Neural cell (in vitro differentiated cells): ENCODE results near the gene SLC26A4. TPM values are rescaled to one million over a fixed set of nuclear protein-coding genes. Genes with fewer than 3 reads are reported as not detected.

Source experiments
- H2AFZ ChIP-seq: fragments of 200-600, 300-800 bp; sonication (generic), shearing (Covaris generic); 2 replicates; pipeline ENCODE4 v1.6.0; 2014; ENCODE audit warnings: low read depth, mild to moderate bottlenecking, antibody characterized with exemption, low read length, moderate library complexity
- H3F3A ChIP-seq: fragments of 200-600 bp; shearing (Covaris generic); 2 replicates; pipeline ENCODE4 v1.6.1; 2016; ENCODE audit warnings: mild to moderate bottlenecking, moderate library complexity, mixed read lengths, antibody characterized with exemption, low read length; ENCODE audit not compliant: insufficient read depth, poor library complexity, severe bottlenecking
- H3K27ac ChIP-seq: fragments of 200-600, 300-800 bp; sonication (generic), shearing (Covaris generic); 2 replicates; pipeline ENCODE4 v1.5.1; 2014; ENCODE audit warnings: mild to moderate bottlenecking, low read length, moderate library complexity
- H3K27me3 ChIP-seq: fragments of 300-800, 200-600 bp; sonication (generic), shearing (Covaris generic); 2 replicates; pipeline ENCODE4 v1.6.0; 2014; ENCODE audit warnings: mild to moderate bottlenecking, low read depth, low read length, moderate library complexity; ENCODE audit not compliant: insufficient read depth
- H3K36me3 ChIP-seq: fragments of 300-800, 200-600 bp; sonication (generic), shearing (Covaris generic); 2 replicates; pipeline ENCODE4 v1.5.1; 2014; ENCODE audit warnings: mild to moderate bottlenecking, antibody characterized with exemption, low read length, moderate library complexity; ENCODE audit not compliant: insufficient read depth
- H3K4me2 ChIP-seq: fragments of 300-800, 200-600 bp; sonication (generic), shearing (Covaris generic); 2 replicates; pipeline ENCODE4 v1.6.0; 2014; ENCODE audit warnings: mild to moderate bottlenecking, low read length
- H3K4me3 ChIP-seq: fragments of 300-800, 200-600 bp; sonication (generic), shearing (Covaris generic); 2 replicates; pipeline ENCODE4 v1.5.1; 2014; ENCODE audit warnings: mild to moderate bottlenecking, low read length, moderate library complexity
- H3K79me2 ChIP-seq: fragments of 200-600 bp; shearing (Covaris generic); replicated peaks from 2 replicates; pipeline ENCODE4 v1.6.0; 2014; ENCODE audit warnings: mild to moderate bottlenecking, low read length, moderate library complexity; ENCODE audit not compliant: insufficient read depth
- H3K9ac ChIP-seq: fragments of 300-800, 200-600 bp; sonication (generic), shearing (Covaris generic); 2 replicates; pipeline ENCODE4 v1.6.1; 2016; ENCODE audit warnings: mild to moderate bottlenecking, low read length, mixed read lengths
- H3K9me2 ChIP-seq: fragments of 200-600 bp; shearing (Covaris generic); 2 replicates; pipeline ENCODE4 v1.6.1; 2016; ENCODE audit warnings: mild to moderate bottlenecking, low read length, mixed read lengths; ENCODE audit not compliant: insufficient read depth
- H3K9me3 ChIP-seq: fragments of 200-600, 300-800 bp; sonication (generic), shearing (Covaris generic); 2 replicates; pipeline ENCODE4 v1.6.1; 2016; ENCODE audit warnings: mild to moderate bottlenecking, mixed run types, low read length, moderate library complexity, mixed read lengths
- H4K20me1 ChIP-seq: fragments of 200-600 bp; shearing (Covaris generic); 2 replicates; pipeline ENCODE4 v1.6.1; 2016; ENCODE audit warnings: mild to moderate bottlenecking, mixed run types; ENCODE audit not compliant: insufficient read depth
- EP300 ChIP-seq: fragments of 450-650 bp; conservative IDR thresholded peaks from 2 replicates; pipeline ENCODE4 v1.6.1; 2014; ENCODE audit warnings: antibody characterized with exemption, mild to moderate bottlenecking, moderate library complexity; ENCODE audit not compliant: poor library complexity, severe bottlenecking
- EZH2 ChIP-seq: fragments of 200-600, 300-800 bp; shearing (Covaris generic), sonication (generic); IDR thresholded peaks from 2 replicates; pipeline ENCODE4 v1.6.1; 2014; ENCODE audit warnings: antibody characterized with exemption, low read length, borderline replicate concordance, mild to moderate bottlenecking; ENCODE audit not compliant: insufficient read depth, poor library complexity, severe bottlenecking
- MXI1 ChIP-seq: fragments of 450-650 bp; conservative IDR thresholded peaks from 2 replicates; pipeline ENCODE4 v1.6.1; 2014; ENCODE audit warnings: antibody characterized with exemption, mild to moderate bottlenecking; ENCODE audit not compliant: poor library complexity, severe bottlenecking
- POLR2AphosphoS5 ChIP-seq: IDR thresholded peaks from 2 replicates; pipeline ENCODE4 v1.6.1; 2012
- RAD21 ChIP-seq: fragments of 450-650 bp; conservative IDR thresholded peaks from 2 replicates; pipeline ENCODE4 v1.6.1; 2014; ENCODE audit warnings: antibody characterized with exemption, mild to moderate bottlenecking, moderate library complexity
- SMC3 ChIP-seq: fragments of 450-650 bp; conservative IDR thresholded peaks from 2 replicates; pipeline ENCODE4 v1.6.1; 2014; ENCODE audit warnings: antibody characterized with exemption, mild to moderate bottlenecking, moderate library complexity; ENCODE audit not compliant: poor library complexity
- TAF1 ChIP-seq: IDR thresholded peaks from 2 replicates; pipeline ENCODE4 v1.6.1; 2012; ENCODE audit warnings: low read depth
- polyA plus RNA-seq: library from polyadenylated mRNA; depleted of rRNA; stranded (reverse); fragments of >200 nt; gene quantifications from 2 replicates; pipeline ENCODE4 v1.2.3, GENCODE V29; 2014
- TF ChIP-seq, protein P1 (sequence below): fragments of 450-650 bp; IDR thresholded peaks from 2 replicates; pipeline ENCODE4 v1.5.1; 2014; ENCODE audit warnings: antibody characterized with exemption, mild to moderate bottlenecking, moderate library complexity; ENCODE audit not compliant: poor library complexity, severe bottlenecking
- TF ChIP-seq, protein P2 (sequence below): IDR thresholded peaks from 2 replicates; pipeline ENCODE4 v1.6.1; 2012; ENCODE audit warnings: borderline replicate concordance

The SLC26A4 gene
- polyA plus RNA-seq, 1 donor from 2014 or later: not detected

DNA sequence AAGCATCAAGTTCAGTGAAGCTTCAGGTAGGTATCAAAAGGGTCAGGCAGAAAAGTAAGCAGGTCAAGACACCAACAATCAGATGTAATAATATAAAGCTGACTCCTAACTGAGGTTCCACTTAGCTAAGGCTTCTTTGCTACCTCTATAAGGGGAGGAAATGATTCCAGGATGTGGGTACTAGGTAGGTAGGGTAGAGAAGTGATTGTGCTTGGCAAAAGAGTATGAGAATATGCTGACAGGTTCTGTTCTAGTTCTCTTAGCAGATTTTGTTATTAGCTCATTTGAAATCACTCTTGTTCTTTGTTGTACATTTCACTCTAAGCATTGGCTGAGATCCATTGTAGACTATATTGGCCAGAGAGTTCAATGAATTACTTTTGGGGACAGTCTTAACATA is 42.6 kb downstream of the SLC26A4 start:
- Histone ChIP-seq H3K79me2 (no peaks in the 10 kb centered on the region), H3K9ac (no peak overlapping the region), H3K36me3 (no peaks in the 10 kb centered on the region), H3K9me2 (no peaks in the 10 kb centered on the region), H3F3A (no peaks in the 10 kb centered on the region), H2AFZ (no peak overlapping the region), H3K4me2 (no peak overlapping the region), H3K27me3 (no peaks in the 10 kb centered on the region), H3K27ac (no peak overlapping the region), H3K9me3 (no peaks in the 10 kb centered on the region), H4K20me1 (no peaks in the 10 kb centered on the region), H3K4me3 (no peak overlapping the region)
- TF ChIP-seq, protein P1, sequence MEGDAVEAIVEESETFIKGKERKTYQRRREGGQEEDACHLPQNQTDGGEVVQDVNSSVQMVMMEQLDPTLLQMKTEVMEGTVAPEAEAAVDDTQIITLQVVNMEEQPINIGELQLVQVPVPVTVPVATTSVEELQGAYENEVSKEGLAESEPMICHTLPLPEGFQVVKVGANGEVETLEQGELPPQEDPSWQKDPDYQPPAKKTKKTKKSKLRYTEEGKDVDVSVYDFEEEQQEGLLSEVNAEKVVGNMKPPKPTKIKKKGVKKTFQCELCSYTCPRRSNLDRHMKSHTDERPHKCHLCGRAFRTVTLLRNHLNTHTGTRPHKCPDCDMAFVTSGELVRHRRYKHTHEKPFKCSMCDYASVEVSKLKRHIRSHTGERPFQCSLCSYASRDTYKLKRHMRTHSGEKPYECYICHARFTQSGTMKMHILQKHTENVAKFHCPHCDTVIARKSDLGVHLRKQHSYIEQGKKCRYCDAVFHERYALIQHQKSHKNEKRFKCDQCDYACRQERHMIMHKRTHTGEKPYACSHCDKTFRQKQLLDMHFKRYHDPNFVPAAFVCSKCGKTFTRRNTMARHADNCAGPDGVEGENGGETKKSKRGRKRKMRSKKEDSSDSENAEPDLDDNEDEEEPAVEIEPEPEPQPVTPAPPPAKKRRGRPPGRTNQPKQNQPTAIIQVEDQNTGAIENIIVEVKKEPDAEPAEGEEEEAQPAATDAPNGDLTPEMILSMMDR: no peak
- TF ChIP-seq EP300: no peak

DNA sequence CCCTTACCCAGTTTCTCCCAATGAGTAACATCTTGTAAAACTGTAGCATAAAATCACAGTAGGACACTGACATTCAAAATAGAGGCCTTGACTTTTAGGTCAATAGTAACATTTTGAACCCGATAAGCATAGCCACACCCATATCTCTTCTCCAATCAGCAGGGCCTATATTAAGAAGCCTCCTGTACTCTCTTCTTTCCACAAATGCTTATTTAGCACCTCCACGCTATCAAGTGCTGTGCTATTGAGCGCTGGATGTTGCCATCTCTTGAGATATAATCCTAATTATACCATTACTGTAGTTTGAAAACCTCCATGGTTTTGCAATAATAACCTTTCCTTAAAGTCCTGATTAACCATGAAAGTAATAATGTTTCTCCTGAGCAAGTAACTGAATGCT is 43.2 kb downstream of the SLC26A4 start:
- no peaks in the 10 kb centered on the region for H4K20me1 ChIP-seq
- no peaks in the 10 kb centered on the region for H3F3A ChIP-seq
- no peaks in the 10 kb centered on the region for H3K79me2 ChIP-seq
- H3K27ac ChIP-seq: no peak overlapping the region
- H3K36me3 ChIP-seq: no peaks in the 10 kb centered on the region
- H3K9ac ChIP-seq: no peak overlapping the region
- no peaks in the 10 kb centered on the region for H3K27me3 ChIP-seq
- TF ChIP-seq POLR2AphosphoS5: no peak
- TF ChIP-seq SMC3: no peak
- TF ChIP-seq TAF1: no peak
- no peak for TF ChIP-seq EP300
- no peak for TF ChIP-seq EZH2
- TF ChIP-seq, protein P2, sequence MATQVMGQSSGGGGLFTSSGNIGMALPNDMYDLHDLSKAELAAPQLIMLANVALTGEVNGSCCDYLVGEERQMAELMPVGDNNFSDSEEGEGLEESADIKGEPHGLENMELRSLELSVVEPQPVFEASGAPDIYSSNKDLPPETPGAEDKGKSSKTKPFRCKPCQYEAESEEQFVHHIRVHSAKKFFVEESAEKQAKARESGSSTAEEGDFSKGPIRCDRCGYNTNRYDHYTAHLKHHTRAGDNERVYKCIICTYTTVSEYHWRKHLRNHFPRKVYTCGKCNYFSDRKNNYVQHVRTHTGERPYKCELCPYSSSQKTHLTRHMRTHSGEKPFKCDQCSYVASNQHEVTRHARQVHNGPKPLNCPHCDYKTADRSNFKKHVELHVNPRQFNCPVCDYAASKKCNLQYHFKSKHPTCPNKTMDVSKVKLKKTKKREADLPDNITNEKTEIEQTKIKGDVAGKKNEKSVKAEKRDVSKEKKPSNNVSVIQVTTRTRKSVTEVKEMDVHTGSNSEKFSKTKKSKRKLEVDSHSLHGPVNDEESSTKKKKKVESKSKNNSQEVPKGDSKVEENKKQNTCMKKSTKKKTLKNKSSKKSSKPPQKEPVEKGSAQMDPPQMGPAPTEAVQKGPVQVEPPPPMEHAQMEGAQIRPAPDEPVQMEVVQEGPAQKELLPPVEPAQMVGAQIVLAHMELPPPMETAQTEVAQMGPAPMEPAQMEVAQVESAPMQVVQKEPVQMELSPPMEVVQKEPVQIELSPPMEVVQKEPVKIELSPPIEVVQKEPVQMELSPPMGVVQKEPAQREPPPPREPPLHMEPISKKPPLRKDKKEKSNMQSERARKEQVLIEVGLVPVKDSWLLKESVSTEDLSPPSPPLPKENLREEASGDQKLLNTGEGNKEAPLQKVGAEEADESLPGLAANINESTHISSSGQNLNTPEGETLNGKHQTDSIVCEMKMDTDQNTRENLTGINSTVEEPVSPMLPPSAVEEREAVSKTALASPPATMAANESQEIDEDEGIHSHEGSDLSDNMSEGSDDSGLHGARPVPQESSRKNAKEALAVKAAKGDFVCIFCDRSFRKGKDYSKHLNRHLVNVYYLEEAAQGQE: no peak
- TF ChIP-seq, protein P1: no peak
- no peak for TF ChIP-seq MXI1
- no peak for TF ChIP-seq RAD21
- no peak overlapping the region for H3K4me3 ChIP-seq
- H3K4me2 ChIP-seq: no peak overlapping the region
- H3K9me2 ChIP-seq: no peaks in the 10 kb centered on the region
- no peak overlapping the region for H2AFZ ChIP-seq
- no peaks in the 10 kb centered on the region for H3K9me3 ChIP-seq
